GM21528 (cell line): ENCODE measurements around the gene SYTL2.
"Not testable (repeated sequence)": the region's sequence is repeated elsewhere in the genome, so short reads cannot be mapped to it uniquely, and the experiment has no call there.

Experiments used
- ATAC-seq: cut with Tn5 transposase; IDR thresholded peaks from one replicate; pipeline ENCODE4 v1.9.1; 2021; ENCODE audit warnings: mild to moderate bottlenecking, moderate library complexity; ENCODE audit not compliant: unreplicated experiment, low FRiP score

The SYTL2 gene

GRCh38 chr11:85799142-85799541, 11.8 kb downstream of the SYTL2 start:
- ATAC-seq = no peak

- ATAC-seq = no peak
Measured at GRCh38 chr11:85798361-85798760, 12.6 kb downstream of the SYTL2 start.

- ATAC-seq = no peak
Measured at GRCh38 chr11:85795712-85796487, 15.0 kb downstream of the SYTL2 start.

- no peak for ATAC-seq
Measured at GRCh38 chr11:85791409-85791990, 19.4 kb downstream of the SYTL2 start.

- ATAC-seq = no peak
Measured at GRCh38 chr11:85787809-85788760, 22.9 kb downstream of the SYTL2 start.

GRCh38 chr11:85787168-85787567, 23.8 kb downstream of the SYTL2 start:
- ATAC-seq = no peak

- ATAC-seq = no peak
Measured at GRCh38 chr11:85784480-85785265, 26.3 kb downstream of the SYTL2 start.

GRCh38 chr11:85783758-85784157, 27.2 kb downstream of the SYTL2 start:
- ATAC-seq = no peak

- ATAC-seq = not testable (repeated sequence)
Measured at GRCh38 chr11:85780780-85781517, 30.0 kb downstream of the SYTL2 start.

- no peak for ATAC-seq
Measured at GRCh38 chr11:85779956-85780640, 30.8 kb downstream of the SYTL2 start.

GRCh38 chr11:85777603-85777972, 33.4 kb downstream of the SYTL2 start:
- ATAC-seq = not testable (repeated sequence)

- ATAC-seq = no peak
Measured at GRCh38 chr11:85776951-85777602, 33.9 kb downstream of the SYTL2 start.

GRCh38 chr11:85774256-85775101, 36.5 kb downstream of the SYTL2 start:
- no peak for ATAC-seq

- ATAC-seq = no peak
Measured at GRCh38 chr11:85772695-85773094, 38.2 kb downstream of the SYTL2 start.

GRCh38 chr11:85771568-85771967, 39.4 kb downstream of the SYTL2 start:
- no peak for ATAC-seq

- no peak for ATAC-seq
Measured at GRCh38 chr11:85769771-85770170, 41.2 kb downstream of the SYTL2 start.

GRCh38 chr11:85768473-85769146, 42.3 kb downstream of the SYTL2 start:
- no peak for ATAC-seq
